Mucosa of gallbladder (tissue), 1 donor: ENCODE data around the gene LRP1B. TPM values are rescaled to one million over a fixed set of nuclear protein-coding genes. Genes with fewer than 3 reads are reported as not detected.
"Not testable (repeated sequence)": the region's sequence is repeated elsewhere in the genome, so short reads cannot be mapped to it uniquely, and the experiment has no call there.

Source experiments
- DNase-seq: peaks from one replicate; pipeline ENCODE4 v3.0.0-alpha.2; 2020; ENCODE audit warnings: low spot score
- total RNA-seq: library from RNA; stranded (reverse); gene quantifications from one replicate; pipeline ENCODE4 v1.2.1, GENCODE V29; 2021
- donor health status: DM: no; HTN: no; CAD: no.

Gene LRP1B
- total RNA-seq, 1 donor from 2014 or later: 0.26 TPM

- no peak for DNase-seq
Measured at GRCh38 chr2:140351692-140352091, 1779.1 kb downstream of the LRP1B start.

- DNase-seq: no peak
Measured at GRCh38 chr2:140349695-140350094, 1781.1 kb downstream of the LRP1B start.

- no peak for DNase-seq
Measured at GRCh38 chr2:140348826-140349225, 1782.0 kb downstream of the LRP1B start.

- no peak for DNase-seq
Measured at GRCh38 chr2:140344838-140345237, 1786.0 kb downstream of the LRP1B start.

- DNase-seq: not testable (repeated sequence)
Measured at GRCh38 chr2:140344266-140344665, 1786.5 kb downstream of the LRP1B start.

- DNase-seq: no peak
Measured at GRCh38 chr2:140338795-140339194, 1792.0 kb downstream of the LRP1B start.

GRCh38 chr2:140337061-140337460 is 1793.8 kb downstream of the LRP1B start:
- DNase-seq: no peak

GRCh38 chr2:140316345-140316744 is 1814.5 kb downstream of the LRP1B start:
- no peak for DNase-seq

GRCh38 chr2:140311905-140312304 is 1818.9 kb downstream of the LRP1B start:
- no peak for DNase-seq

GRCh38 chr2:140308706-140309105 is 1822.1 kb downstream of the LRP1B start:
- DNase-seq: no peak

GRCh38 chr2:140307532-140307931 is 1823.3 kb downstream of the LRP1B start:
- no peak for DNase-seq

GRCh38 chr2:140295767-140296166 is 1835.0 kb downstream of the LRP1B start:
- DNase-seq: no peak

- DNase-seq: no peak
Measured at GRCh38 chr2:140288726-140289125, 1842.1 kb downstream of the LRP1B start.

GRCh38 chr2:140288213-140288612 is 1842.6 kb downstream of the LRP1B start:
- DNase-seq: no peak

- no peak for DNase-seq
Measured at GRCh38 chr2:140286377-140286776, 1844.4 kb downstream of the LRP1B start.

GRCh38 chr2:140277344-140277743 is 1853.5 kb downstream of the LRP1B start:
- DNase-seq: not testable (repeated sequence)

- no peak for DNase-seq
Measured at GRCh38 chr2:140276661-140277060, 1854.2 kb downstream of the LRP1B start.

- no peak for DNase-seq
Measured at GRCh38 chr2:140275427-140275826, 1855.4 kb downstream of the LRP1B start.

- DNase-seq: no peak
Measured at GRCh38 chr2:140274891-140275290, 1855.9 kb downstream of the LRP1B start.

GRCh38 chr2:140273958-140274357 is 1856.9 kb downstream of the LRP1B start:
- DNase-seq: no peak

- DNase-seq: no peak
Measured at GRCh38 chr2:140273408-140273807, 1857.4 kb downstream of the LRP1B start.

GRCh38 chr2:140270224-140270623 is 1860.6 kb downstream of the LRP1B start:
- no peak for DNase-seq

- DNase-seq: no peak
Measured at GRCh38 chr2:140269000-140269399, 1861.8 kb downstream of the LRP1B start.

GRCh38 chr2:140262908-140263307 is 1867.9 kb downstream of the LRP1B start:
- no peak for DNase-seq
